GM10847 (cell line): Measurements from ENCODE around the gene SLC15A1.

Experiments used
- POLR2A ChIP-seq: IDR thresholded peaks from 2 replicates; pipeline ENCODE4 v1.6.1; 2011; ENCODE audit not compliant: insufficient read length; ENCODE audit errors: extremely low read depth

The SLC15A1 gene

DNA sequence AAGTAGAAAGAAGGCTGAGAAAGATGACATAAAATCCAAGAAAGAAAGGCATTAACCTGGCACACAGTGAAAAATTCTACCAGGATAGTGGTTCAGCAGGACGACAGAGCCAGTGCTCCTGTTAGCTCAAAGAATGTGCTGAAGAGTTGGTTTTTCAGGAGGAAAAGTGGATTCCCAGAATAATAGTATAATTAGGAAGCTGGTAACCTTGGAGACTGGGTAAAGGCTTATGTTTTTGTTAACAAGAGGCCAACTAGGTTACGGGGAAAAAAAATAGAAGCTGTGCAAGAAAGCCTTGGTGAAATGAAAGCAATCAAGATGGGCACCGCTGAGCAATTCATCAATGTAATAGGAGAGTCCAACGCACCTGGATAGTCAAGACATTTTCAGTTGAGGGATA lies 54.7 kb downstream of the SLC15A1 start:
- TF ChIP-seq POLR2A: no peak

DNA sequence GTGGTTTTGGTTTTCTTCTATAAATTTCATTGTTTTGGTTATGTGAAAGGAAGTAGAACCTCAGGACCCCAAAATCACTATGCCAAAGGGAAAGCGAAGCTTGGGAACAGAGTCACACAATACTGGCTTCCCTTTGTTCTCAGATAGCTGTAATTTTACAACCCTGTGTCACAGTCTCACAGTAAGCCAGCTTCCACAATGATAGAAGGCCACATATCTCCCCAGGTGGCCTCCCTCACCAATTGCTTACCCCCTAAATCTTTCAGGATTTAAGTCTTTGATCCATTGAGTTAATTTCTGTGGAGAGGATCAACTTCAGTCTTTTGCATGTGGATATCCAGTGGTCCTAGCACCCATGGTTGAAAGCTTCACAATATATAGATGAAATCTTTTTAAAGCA lies 58.7 kb downstream of the SLC15A1 start:
- no peak for TF ChIP-seq POLR2A

DNA sequence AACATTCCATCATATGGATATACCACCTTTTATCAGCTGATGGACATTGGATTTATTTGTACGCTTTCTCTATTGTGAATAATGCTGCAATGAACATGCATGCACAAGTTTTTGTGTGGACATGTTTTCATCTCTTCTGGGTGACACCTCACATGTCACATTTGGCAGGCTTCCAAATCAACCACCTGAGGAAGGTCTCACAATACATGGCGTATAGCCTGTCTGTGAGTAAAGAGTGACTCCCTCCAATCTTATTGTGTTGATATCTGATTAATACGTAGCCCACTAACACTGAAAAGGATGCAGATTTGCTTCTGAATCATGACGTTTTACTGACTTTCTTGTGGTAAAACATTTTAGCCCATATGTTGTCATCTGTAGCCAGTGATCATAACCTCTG lies 61.1 kb downstream of the SLC15A1 start:
- TF ChIP-seq POLR2A: no peak

DNA sequence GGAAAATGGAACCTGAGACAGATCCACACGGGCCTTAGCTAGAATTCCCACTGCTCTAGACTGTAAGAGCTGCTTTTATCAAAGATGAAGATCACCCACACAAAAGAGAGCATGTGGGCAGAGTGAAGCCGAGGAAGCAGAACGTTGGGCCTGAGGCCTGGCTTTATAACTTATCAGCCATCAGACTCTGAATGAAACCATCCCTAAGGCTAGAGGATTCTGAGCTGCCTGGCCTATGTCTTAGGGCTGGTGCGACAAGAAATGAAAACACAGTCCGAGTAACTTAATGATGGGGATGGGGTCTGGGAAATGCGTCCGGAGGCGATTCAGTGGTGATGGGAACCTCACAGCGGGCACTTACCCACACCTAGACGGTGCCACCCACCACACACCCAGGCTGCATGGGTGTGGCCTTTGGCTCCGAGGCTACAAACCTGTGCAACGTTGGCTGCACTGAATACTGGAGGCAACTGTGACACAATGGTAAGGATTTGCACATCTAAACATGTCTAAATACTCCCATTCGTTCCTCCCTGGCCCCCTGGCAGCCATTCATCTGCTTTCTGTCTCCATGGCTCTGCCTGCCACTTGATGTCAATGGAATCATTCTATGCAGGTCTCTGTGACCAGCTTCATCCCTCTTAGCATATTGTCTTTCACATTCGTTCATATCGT lies 62.0 kb downstream of the SLC15A1 start:
- no peak for TF ChIP-seq POLR2A

DNA sequence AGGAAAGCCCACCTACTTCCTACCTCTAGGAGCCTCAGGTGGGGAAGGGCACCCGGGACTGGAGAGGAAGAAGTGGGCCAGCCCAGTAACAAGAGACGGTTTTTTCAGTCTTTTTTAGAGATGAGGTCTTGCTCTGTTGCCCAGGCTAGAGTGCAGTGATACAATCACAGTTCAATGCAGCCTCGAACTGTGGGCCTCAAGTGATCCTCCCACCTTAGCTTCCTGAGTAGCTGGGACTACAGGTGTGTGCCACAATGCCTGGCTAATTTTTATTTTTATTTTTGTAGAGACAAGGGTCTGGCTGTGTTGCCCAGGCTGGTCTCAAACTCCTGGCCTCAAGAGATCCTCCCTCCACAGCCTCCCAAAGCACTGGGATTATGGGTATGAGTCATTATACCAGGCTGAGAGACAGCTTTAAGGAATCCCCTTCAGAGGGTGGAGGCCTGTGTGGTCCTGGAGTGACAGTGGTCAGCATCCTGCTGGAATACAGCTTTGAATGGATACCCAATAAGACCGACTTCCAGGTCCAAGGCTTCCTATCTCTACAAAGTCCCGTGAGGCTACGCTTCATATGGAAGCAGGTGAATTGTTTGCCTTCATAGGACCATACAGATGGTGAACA lies 63.0 kb downstream of the SLC15A1 start:
- no peak for TF ChIP-seq POLR2A

DNA sequence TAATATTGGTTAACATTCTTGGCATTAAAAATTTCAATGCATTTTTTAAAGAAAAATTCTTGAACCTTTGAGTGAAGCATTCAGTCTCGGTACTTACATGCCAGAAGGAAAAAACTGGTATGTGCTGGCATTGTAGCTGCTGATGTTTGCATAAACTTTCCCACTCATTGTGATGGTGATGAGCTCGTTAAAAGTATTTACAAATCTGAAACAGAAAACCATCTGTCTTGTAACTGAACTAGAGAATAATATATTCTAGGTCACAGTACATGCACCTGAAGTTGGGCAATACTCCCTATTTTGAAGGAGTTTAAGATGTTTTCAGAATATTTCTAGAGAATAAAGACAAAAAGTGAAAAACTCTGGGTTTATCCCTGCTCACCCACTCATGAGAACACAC lies 64.1 kb downstream of the SLC15A1 start:
- no peak for TF ChIP-seq POLR2A

DNA sequence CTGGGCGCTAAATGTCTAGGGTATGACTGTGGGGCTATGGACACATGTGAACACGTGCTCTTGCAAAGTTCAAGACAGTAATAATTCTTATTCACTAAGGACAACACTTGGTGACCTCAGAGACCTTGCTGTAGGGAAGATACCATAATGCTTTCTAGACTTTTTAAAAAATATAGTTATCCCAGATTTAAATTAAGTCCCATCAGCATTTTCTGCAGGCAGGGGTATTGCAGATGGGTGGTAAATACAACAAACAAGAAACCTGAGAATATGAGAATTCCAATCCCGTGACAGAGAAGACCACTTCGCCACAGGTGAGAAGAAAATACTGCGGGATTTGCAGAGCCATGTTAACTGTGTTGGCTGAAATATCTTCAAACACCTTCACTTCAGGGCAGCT lies 65.2 kb downstream of the SLC15A1 start:
- no peak for TF ChIP-seq POLR2A

DNA sequence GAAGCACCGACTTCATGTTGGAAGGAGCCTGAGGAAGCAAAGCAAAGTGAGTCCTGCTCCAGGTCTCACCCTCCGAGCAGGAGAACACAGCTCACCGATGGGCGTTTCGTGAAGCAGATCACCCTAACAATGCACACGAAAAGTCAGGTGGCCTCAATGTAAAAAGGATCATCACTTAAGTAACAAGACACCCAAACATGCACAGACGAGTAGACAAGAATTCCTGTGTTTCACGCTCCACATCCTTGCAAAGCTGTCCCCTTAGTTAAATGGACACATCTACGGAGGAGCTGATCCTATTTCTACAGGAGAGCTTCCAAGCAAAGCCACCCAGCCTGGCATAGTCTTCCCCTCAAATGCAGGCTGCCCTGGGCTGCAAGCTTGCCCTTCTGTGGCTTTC lies 66.2 kb downstream of the SLC15A1 start:
- no peak for TF ChIP-seq POLR2A

DNA sequence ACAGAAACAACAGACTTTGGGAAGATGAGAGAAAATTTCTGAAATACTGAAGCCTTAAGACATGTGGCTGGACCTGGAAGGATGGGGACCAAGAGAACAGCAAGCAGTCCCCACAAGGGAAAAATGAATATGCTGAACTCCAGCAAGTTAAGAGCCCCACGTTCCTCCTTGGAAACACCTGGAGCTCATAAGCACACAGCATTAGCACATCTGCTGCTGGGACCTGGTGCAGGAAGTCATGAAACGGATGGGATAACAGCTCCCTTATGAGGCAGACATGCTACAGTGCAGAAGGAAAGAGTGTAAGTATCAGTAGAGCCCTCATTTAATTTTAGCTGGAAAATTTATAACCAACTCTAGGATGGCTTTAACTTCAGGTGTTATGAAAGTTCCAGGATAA lies 67.3 kb downstream of the SLC15A1 start:
- no peak for TF ChIP-seq POLR2A

DNA sequence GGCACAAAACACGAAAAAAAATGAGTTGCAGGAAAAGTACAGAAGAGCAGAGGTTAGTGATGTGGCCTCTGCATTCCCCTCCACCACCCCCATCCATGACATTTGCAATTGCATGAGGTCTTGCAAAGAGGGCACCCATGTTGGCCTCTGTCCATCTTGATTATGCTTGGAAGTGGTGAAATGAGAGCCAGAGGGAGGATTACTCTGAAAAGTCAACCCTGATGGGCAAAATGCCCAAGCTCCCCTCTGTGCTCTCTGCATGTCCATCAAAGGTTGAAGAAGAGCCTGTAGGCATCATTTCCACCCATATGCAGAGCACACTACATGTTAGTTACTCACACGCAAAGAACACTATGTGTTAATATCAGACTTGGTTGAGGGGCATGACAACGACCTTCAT lies 71.4 kb downstream of the SLC15A1 start:
- no peak for TF ChIP-seq POLR2A

DNA sequence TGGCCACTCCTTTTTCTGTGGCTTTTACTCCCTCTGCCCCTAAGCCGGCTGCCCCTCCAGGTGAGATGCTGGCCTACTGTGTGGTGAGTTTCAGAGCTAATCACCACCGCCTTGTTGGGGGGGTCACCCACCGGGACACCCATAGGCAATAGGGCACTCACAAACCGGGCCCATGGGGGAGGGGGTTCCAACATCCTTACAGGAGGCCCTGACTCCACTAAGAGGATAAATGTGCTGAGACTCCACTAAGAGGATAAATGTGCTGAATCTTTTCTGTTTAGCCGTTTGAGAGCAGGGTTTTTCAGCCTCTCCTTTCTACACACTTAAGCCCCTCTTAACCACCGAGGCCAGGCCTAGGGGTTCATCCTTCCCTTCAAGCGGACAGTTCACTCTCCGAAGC lies 73.7 kb downstream of the SLC15A1 start:
- no peak for TF ChIP-seq POLR2A

DNA sequence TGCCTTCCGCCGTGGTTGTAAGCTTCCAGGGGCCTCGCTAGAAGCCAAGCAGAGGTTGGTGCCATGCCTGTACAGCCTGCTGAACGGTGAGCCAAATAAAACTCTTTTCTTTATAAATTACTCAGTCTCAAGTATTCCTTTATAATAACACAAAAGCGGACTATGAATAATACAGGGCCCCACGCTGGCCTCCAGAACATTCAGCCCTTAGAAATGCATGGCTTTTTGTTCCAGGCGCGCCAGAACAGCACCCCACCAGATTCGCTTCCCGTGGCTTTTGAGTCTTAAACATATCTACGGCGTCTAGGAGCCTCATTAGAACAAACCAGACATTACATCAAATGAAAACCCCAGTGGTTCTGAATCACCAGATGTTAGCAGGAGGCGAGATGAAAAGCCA lies 75.1 kb downstream of the SLC15A1 start:
- TF ChIP-seq POLR2A: no peak

DNA sequence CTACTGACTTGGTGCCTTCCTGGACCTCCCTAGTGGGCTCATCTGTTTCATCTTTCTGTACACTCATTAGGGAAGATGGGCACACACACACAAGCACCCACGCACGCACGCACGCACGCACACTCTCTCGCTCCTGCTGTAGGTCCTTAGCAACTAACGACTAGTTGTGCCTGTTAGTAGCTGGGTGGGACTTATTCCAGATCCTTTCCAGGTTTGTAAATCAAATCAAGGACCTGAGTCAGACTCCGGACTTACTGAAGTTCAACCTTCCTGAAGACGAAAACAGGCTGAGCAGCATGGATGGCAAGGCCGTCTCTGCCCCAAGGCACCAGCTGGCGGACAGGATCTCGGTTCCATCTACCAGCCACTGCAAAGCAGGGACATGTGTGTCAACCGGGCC lies 76.2 kb downstream of the SLC15A1 start:
- no peak for TF ChIP-seq POLR2A

DNA sequence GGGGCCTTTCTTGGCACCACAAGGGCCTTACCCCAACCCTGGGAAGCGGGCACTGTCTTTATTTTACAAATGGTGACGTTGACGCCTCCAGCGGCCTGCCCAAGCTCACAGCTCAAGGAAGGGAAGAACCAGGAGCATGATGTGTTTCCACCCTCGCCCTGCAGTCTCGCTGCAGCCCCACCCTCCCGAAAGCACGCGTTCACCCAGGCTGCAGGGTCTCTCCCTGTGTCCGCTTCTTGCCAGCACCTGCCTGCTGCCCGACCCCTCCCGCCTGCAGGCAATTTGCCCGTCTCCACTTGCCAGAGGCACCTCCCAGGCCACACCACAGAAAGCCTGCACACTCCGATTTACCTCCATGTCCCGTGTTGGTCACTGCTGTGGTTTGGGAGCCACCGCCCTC lies 76.6 kb downstream of the SLC15A1 start:
- no peak for TF ChIP-seq POLR2A

DNA sequence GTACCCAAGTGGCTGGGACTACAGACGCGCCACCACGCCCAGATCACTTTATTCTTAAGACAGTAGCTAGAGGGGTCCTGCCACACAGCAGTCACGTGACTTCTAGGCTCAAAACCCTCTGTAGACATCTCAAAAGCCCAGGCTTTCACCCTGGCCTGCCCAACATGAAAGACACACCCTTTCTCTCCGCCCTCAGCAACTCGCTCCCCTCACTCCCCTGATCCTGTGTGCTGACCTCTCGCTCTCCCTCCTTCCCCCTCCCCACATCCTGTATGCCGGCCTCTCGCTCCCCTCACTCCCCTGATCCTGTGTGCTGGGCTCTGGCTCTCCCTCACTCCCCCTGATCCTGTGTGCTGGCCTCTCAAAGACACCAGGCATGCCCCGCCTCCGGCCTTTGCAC lies 77.4 kb downstream of the SLC15A1 start:
- no peak for TF ChIP-seq POLR2A

DNA sequence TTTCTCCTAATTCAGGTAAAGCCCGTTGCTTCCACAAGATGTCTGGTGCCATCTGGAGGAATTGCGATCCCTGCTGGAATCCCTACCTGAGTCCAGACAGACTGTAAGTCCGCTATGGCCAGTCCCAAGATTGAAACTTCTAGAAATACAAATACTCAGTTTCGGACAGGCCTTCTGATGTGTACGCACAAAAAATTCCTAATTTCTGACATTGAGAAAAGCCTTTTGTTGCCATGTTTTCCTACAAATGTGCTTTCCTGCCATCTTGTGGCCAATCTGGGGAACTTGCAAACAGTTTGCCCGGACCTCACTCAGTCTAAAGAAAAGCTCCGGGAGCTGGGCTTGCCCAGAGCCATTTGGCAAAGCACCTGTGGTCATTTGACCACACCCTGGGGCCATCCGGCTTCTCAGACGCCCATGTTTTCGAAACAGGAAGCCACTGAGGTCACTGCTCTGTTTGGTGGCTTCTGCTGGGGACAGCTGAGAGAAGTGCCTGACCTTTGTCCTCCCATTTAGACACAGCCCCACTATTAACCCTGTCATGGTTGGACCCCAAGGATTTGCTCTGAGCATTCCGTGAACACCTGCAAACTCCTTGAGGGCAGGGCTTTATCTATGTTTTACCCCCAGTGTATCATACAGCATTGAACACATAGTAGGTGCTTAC lies 79.4 kb downstream of the SLC15A1 start:
- TF ChIP-seq POLR2A: no peak

DNA sequence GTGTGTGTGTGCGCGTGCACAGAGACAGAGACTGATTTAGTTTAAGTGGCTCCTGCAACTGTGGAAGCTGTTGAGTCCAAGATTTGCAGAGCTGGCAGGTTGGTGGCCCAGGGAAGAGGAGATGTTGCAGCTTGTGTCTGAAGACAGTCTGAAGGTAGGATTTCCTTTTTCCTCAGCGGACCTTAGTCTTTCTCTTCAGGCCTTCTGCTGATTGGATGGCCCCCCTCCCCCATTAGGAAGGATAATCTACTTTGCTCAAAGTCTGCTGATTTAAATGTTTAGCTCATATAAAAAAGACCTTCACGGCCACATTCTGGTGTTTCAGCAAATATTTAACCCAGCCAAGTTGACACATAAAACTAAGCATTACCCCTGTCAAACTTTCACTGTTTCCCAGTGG lies 84.3 kb downstream of the SLC15A1 start:
- no peak for TF ChIP-seq POLR2A
